Breast epithelium (tissue), 3 donors: ENCODE measurements around the gene SAT2.

ENCODE experiments used
- POLR2A ChIP-seq: fragments of 450-650 bp; IDR thresholded peaks from one replicate; pipeline ENCODE4 v1.6.1; 2016; ENCODE audit warnings: antibody characterized with exemption, mild to moderate bottlenecking, moderate library complexity
- POLR2AphosphoS5 ChIP-seq, 3 donors: sonication (generic); formaldehyde crosslinking; IDR thresholded peaks; one replicate each; pipeline ENCODE4 v1.6.1; 2017; ENCODE audit warnings: antibody characterized with exemption in 3 of 3
- TF ChIP-seq, protein P1 (sequence below), 3 donors: fragments of 450-650 bp; IDR thresholded peaks; one replicate each; pipeline ENCODE4 v1.5.1; 2016 to 2017; ENCODE audit warnings: antibody characterized with exemption in 3 of 3, mild to moderate bottlenecking in 3 of 3, moderate library complexity in 3 of 3

DNA sequence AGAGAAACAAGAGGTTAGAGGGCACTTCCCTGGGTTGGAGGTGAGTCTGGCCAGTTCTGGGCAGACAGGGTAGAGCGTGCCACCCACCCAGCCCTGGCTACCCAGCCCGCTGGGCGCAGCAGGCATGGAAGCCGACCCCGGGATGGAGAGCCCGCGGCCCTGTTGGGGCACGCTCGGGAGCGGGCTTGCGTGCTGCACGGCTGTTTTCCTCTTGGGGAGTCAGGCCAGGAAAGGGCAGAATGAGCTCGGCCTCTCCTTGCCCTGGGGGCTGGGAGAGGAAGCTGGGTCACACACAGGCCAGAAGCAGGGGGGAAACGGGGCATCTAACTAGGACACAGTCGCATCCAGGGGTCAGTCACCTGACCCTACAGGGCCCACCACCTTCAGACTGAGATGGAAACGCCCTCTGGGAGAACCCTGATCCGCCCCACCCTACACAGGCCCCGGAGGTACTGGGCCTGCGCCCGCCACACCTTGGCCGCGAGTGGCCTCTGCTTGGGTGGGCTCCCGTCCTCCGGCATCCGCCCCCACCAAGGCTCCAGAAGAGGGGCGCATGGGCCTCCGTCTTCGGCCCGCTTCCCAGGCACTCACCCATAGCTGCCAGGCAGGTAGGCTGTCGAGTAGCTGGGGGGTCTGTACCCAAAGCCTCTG is 38.9 kb downstream of the SAT2 start:
- TF ChIP-seq, protein P1, sequence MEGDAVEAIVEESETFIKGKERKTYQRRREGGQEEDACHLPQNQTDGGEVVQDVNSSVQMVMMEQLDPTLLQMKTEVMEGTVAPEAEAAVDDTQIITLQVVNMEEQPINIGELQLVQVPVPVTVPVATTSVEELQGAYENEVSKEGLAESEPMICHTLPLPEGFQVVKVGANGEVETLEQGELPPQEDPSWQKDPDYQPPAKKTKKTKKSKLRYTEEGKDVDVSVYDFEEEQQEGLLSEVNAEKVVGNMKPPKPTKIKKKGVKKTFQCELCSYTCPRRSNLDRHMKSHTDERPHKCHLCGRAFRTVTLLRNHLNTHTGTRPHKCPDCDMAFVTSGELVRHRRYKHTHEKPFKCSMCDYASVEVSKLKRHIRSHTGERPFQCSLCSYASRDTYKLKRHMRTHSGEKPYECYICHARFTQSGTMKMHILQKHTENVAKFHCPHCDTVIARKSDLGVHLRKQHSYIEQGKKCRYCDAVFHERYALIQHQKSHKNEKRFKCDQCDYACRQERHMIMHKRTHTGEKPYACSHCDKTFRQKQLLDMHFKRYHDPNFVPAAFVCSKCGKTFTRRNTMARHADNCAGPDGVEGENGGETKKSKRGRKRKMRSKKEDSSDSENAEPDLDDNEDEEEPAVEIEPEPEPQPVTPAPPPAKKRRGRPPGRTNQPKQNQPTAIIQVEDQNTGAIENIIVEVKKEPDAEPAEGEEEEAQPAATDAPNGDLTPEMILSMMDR (IDR thresholded peaks at IDR 0.05): no peak
- TF ChIP-seq POLR2A (no peak), POLR2AphosphoS5 (IDR thresholded peaks at IDR 0.05) (no peak)
